Measurements from ENCODE around the gene CTNND2.

DNA sequence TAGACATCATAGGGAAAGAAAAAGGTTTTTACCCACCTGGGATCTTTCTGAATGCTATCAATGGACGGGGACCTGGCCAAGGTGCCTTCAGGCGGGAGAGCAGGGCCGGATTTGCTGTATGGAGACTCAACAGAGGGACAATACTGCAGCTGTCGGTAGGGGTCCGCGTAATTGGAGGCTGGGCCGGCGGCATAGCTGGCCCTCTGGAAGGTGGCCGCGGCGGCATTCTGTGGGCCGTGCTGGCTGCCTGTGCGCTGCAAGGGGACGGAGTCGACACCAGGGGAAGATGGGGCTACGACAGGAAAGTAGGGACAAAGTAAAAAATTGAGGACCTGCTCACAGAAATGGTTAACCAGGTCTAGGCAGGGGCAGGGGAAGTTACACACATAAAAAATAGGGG lies 557.9 kb downstream of the CTNND2 start:
- TF ChIP-seq GABPA (IDR thresholded peaks at IDR 0.05; ENCODE audit: low read depth) (no peak), POLR2AphosphoS5 (IDR thresholded peaks at IDR 0.05; ENCODE audit: low read depth, low read length) (no peak), EP300 (IDR thresholded peaks at IDR 0.05; ENCODE audit: borderline replicate concordance in 1 of 2, low read depth in 1 of 2, low read length in 1 of 2) (no peak), TAF1 (IDR thresholded peaks at IDR 0.05; ENCODE audit: borderline replicate concordance, low read depth, low read length) (no peak), YY1 (IDR thresholded peaks at IDR 0.05; ENCODE audit: low read depth) (no peak), EZH2phosphoT487 (IDR thresholded peaks at IDR 0.05; ENCODE audit: borderline replicate concordance, low read depth) (no peak), SMC3 (IDR thresholded peaks at IDR 0.05; ENCODE audit: low read depth, low read length) (no peak), MXI1 (IDR thresholded peaks at IDR 0.05; ENCODE audit: low read depth, low read length) (no peak), NRF1 (IDR thresholded peaks at IDR 0.05; ENCODE audit: low read depth, low read length) (no peak), CHD2 (IDR thresholded peaks at IDR 0.05; ENCODE audit: low read length, partially characterized antibody) (no peak)
- TF ChIP-seq, protein P1, sequence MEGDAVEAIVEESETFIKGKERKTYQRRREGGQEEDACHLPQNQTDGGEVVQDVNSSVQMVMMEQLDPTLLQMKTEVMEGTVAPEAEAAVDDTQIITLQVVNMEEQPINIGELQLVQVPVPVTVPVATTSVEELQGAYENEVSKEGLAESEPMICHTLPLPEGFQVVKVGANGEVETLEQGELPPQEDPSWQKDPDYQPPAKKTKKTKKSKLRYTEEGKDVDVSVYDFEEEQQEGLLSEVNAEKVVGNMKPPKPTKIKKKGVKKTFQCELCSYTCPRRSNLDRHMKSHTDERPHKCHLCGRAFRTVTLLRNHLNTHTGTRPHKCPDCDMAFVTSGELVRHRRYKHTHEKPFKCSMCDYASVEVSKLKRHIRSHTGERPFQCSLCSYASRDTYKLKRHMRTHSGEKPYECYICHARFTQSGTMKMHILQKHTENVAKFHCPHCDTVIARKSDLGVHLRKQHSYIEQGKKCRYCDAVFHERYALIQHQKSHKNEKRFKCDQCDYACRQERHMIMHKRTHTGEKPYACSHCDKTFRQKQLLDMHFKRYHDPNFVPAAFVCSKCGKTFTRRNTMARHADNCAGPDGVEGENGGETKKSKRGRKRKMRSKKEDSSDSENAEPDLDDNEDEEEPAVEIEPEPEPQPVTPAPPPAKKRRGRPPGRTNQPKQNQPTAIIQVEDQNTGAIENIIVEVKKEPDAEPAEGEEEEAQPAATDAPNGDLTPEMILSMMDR (IDR thresholded peaks at IDR 0.05): no peak
- TF ChIP-seq, protein P2, sequence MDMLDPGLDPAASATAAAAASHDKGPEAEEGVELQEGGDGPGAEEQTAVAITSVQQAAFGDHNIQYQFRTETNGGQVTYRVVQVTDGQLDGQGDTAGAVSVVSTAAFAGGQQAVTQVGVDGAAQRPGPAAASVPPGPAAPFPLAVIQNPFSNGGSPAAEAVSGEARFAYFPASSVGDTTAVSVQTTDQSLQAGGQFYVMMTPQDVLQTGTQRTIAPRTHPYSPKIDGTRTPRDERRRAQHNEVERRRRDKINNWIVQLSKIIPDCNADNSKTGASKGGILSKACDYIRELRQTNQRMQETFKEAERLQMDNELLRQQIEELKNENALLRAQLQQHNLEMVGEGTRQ (IDR thresholded peaks at IDR 0.05; ENCODE audit: borderline replicate concordance, low read depth, low read length): no peak
- TF ChIP-seq, protein P3, sequence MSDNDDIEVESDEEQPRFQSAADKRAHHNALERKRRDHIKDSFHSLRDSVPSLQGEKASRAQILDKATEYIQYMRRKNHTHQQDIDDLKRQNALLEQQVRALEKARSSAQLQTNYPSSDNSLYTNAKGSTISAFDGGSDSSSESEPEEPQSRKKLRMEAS (IDR thresholded peaks at IDR 0.05; ENCODE audit: low read depth): no peak
- TF ChIP-seq, protein P4, sequence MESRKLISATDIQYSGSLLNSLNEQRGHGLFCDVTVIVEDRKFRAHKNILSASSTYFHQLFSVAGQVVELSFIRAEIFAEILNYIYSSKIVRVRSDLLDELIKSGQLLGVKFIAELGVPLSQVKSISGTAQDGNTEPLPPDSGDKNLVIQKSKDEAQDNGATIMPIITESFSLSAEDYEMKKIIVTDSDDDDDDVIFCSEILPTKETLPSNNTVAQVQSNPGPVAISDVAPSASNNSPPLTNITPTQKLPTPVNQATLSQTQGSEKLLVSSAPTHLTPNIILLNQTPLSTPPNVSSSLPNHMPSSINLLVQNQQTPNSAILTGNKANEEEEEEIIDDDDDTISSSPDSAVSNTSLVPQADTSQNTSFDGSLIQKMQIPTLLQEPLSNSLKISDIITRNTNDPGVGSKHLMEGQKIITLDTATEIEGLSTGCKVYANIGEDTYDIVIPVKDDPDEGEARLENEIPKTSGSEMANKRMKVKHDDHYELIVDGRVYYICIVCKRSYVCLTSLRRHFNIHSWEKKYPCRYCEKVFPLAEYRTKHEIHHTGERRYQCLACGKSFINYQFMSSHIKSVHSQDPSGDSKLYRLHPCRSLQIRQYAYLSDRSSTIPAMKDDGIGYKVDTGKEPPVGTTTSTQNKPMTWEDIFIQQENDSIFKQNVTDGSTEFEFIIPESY (IDR thresholded peaks at IDR 0.05; ENCODE audit: borderline replicate concordance, low read depth): no peak

All from SK-N-SH (cell line).